Bronchial epithelial cell (primary cell): ENCODE results near the gene MAPKAPK5. TPM values are rescaled to one million over a fixed set of nuclear protein-coding genes. Genes with fewer than 3 reads are reported as not detected.
"Not testable (repeated sequence)": the region's sequence is repeated elsewhere in the genome, so short reads cannot be mapped to it uniquely, and the experiment has no call there.

Experiments used
- DNase-seq: peaks from one replicate; pipeline ENCODE4 v3.0.0-alpha.2; 2010; ENCODE audit warnings: low read depth
- FAIRE-seq: peaks from 2 replicates; lab custom pipeline; 2011; peaks lifted over from hg19 to GRCh38; lab: Jason Lieb, UNC
- H3K27me3 ChIP-seq: 2 replicates; pipeline ENCODE4 v1.5.1; 2011; ENCODE audit warnings: low read length; ENCODE audit not compliant: control insufficient read depth, insufficient read depth
- H3K36me3 ChIP-seq: 2 replicates; pipeline ENCODE4 v1.5.1; 2011; ENCODE audit warnings: low read length; ENCODE audit not compliant: control insufficient read depth, insufficient read depth
- H3K4me3 ChIP-seq: 2 replicates; pipeline ENCODE4 v1.5.1; 2011; ENCODE audit warnings: mild to moderate bottlenecking, low read depth, low read length, control low read depth
- CTCF ChIP-seq: IDR thresholded peaks from 2 replicates; pipeline ENCODE4 v1.5.1; 2011; ENCODE audit warnings: mild to moderate bottlenecking, moderate library complexity, low read length, control low read depth, inconsistent platforms; ENCODE audit not compliant: insufficient read depth, severe bottlenecking
- total RNA-seq: library from RNA; depleted of rRNA; stranded (reverse); fragments of >200 nt; gene quantifications from 2 replicates; pipeline ENCODE4 v1.2.1, GENCODE V29; 2014

Gene MAPKAPK5
- total RNA-seq, 1 donor from 2014 or later: 45.5 TPM

GRCh38 chr12:111932241-111932640 lies 90.2 kb downstream of the MAPKAPK5 start:
- no peak for DNase-seq
- no peak for TF ChIP-seq CTCF
- no peak for FAIRE-seq

DNA sequence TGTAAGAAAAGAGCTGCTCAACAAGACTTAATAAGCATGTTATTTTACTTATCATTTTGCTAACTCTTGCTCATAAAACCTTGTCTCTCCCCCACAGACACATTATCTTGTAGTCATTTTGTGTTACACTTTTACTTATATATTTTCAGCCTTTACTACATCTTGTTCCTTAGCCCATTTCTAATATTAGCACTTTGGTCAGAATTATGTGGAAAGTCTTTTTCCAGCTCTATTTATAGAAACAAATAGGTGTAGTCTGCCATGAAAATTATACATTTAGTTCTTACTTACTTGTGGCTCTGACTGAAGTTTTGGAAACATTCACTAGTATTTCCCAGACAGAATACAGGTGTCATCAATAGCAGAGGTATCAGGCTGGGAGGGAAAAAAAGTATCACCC lies 94.8 kb downstream of the MAPKAPK5 start:
- FAIRE-seq (no peak), DNase-seq (no peak)
- no peaks in the 10 kb centered on the region for H3K36me3 ChIP-seq
- no peak for TF ChIP-seq CTCF
- H3K27me3 ChIP-seq: no peaks in the 10 kb centered on the region
- H3K4me3 ChIP-seq: no peak overlapping the region

More at GRCh38 chr12:111932241-111932640, 90.2 kb downstream of the MAPKAPK5 start:
- H3K27me3 ChIP-seq: no peaks in the 10 kb centered on the region
- no peak overlapping the region for H3K4me3 ChIP-seq
- H3K36me3 ChIP-seq: no peaks in the 10 kb centered on the region

DNA sequence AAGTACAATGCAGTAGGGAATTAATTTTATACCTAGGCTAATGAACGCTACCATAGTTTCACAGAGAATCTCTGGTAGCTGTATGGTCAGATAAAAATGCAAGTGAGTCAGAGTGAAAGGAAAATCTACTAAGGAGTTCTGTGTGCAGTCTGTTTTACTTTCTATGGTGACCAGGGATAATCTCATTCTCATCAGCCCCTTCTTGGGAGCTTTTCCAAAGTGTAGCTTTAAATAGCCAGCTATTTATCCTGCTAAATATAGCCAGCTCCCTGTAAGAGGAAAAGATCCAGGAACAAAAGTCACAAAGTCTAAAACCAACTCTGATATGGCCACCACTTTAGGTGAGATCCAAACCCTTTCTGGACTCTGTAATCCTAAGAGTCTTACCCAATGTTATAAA lies 95.4 kb downstream of the MAPKAPK5 start:
- Histone ChIP-seq H3K36me3 (no peaks in the 10 kb centered on the region), H3K27me3 (no peaks in the 10 kb centered on the region), H3K4me3 (no peak overlapping the region)
- DNase-seq (no peak), FAIRE-seq (no peak)
- no peak for TF ChIP-seq CTCF

GRCh38 chr12:111942557-111942956 lies 100.5 kb downstream of the MAPKAPK5 start:
- peak; percentile 86 for DNase-seq
- FAIRE-seq: no peak

GRCh38 chr12:111943929-111944328 lies 101.9 kb downstream of the MAPKAPK5 start:
- DNase-seq: no peak
- FAIRE-seq: no peak
- Histone ChIP-seq H3K4me3 (no peak overlapping the region), H3K27me3 (no peaks in the 10 kb centered on the region), H3K36me3 (no peaks in the 10 kb centered on the region)
- no peak for TF ChIP-seq CTCF

More at GRCh38 chr12:111942557-111942956, 100.5 kb downstream of the MAPKAPK5 start:
- TF ChIP-seq CTCF: no peak
- no peak overlapping the region for H3K4me3 ChIP-seq
- no peaks in the 10 kb centered on the region for H3K36me3 ChIP-seq
- no peaks in the 10 kb centered on the region for H3K27me3 ChIP-seq

- not testable (repeated sequence) for H3K36me3 ChIP-seq, FAIRE-seq, H3K27me3 ChIP-seq, H3K4me3 ChIP-seq, DNase-seq
Measured at GRCh38 chr12:111950961-111951676, 109.1 kb downstream of the MAPKAPK5 start.

Other genes with a start within 250 kb of the MAPKAPK5 start
- 8.7 and 11.0 TPM in 2 replicates for gene ATXN2, start 242.9 kb upstream of the MAPKAPK5 start, total RNA-seq
- 18.7 and 25.9 TPM in 2 replicates for gene BRAP, start 156.3 kb upstream of the MAPKAPK5 start, total RNA-seq
- gene ACAD10, start 156.2 kb upstream of the MAPKAPK5 start, total RNA-seq: 11.6 and 12.8 TPM in 2 replicates
- 41.9 and 106 TPM in 2 replicates for gene ALDH2, start 75.3 kb upstream of the MAPKAPK5 start, total RNA-seq
- gene TMEM116, start 170.9 kb downstream of the MAPKAPK5 start, total RNA-seq: 8.6 and 10.0 TPM in 2 replicates
- gene ERP29, start 171.2 kb downstream of the MAPKAPK5 start, total RNA-seq: 114 and 159 TPM in 2 replicates